Activated B cell treated with CpG ODN at 0.5 μM for 24 hours (primary cell): ENCODE results near the gene SYPL1. TPM values are rescaled to one million over a fixed set of nuclear protein-coding genes. Genes with fewer than 3 reads are reported as not detected.

Experiments used
- ATAC-seq: fragments of 200-7000 bp; cut with Tn5 transposase; one replicate; pipeline ENCODE4 v1.10.0; 2021; ENCODE audit warnings: low read depth, mild to moderate bottlenecking, moderate library complexity
- CTCF ChIA-PET: fragments of 350-600 bp; sonication (Branson Sonifier 250); formaldehyde crosslinking; loops from one replicate; lab custom pipeline; 2021; ENCODE audit warnings: antibody characterized with exemption; lab: Charles Lee
- POLR2A ChIA-PET: fragments of 350-600 bp; sonication (Branson Sonifier 250); formaldehyde crosslinking; loops from one replicate; lab custom pipeline; 2021; ENCODE audit warnings: antibody characterized with exemption; lab: Charles Lee
- DNase-seq: peaks from one replicate; pipeline ENCODE4 v3.0.0; 2022
- H3K27ac Mint-ChIP-seq: one replicate; pipeline ENCODE4 v1.8.0; 2020; ENCODE audit warnings: mixed read lengths
- H3K27me3 Mint-ChIP-seq: one replicate; pipeline ENCODE4 v1.8.0; 2021; ENCODE audit warnings: mixed read lengths
- H3K36me3 Mint-ChIP-seq: one replicate; pipeline ENCODE4 v1.8.0; 2021; ENCODE audit warnings: low read depth, mixed read lengths
- H3K4me1 Mint-ChIP-seq: one replicate; pipeline ENCODE4 v1.8.0; 2021; ENCODE audit warnings: mixed read lengths
- H3K4me3 Mint-ChIP-seq: one replicate; pipeline ENCODE4 v1.8.0; 2020; ENCODE audit warnings: mild to moderate bottlenecking, mixed read lengths
- H3K9me3 Mint-ChIP-seq: one replicate; pipeline ENCODE4 v1.8.0; 2020; ENCODE audit warnings: mixed read lengths
- intact Hi-C: fragments of 100-400 bp; cut with micrococcal nuclease; formaldehyde crosslinking; loops from one replicate; pipeline ENCODE4 v1.15.1; 2024
- total RNA-seq: library from RNA; stranded (reverse); gene quantifications from 2 replicates; pipeline ENCODE4 v1.2.3, GENCODE V29; 2022
- TF ChIP-seq, protein P1 (sequence below): fragments of 200-600 bp; IDR thresholded peaks from one replicate; pipeline ENCODE4 v1.8.0; 2022; ENCODE audit warnings: antibody characterized with exemption, mild to moderate bottlenecking

SYPL1 gene
- total RNA-seq, 1 donor from 2014 or later, result 116 TPM

DNA sequence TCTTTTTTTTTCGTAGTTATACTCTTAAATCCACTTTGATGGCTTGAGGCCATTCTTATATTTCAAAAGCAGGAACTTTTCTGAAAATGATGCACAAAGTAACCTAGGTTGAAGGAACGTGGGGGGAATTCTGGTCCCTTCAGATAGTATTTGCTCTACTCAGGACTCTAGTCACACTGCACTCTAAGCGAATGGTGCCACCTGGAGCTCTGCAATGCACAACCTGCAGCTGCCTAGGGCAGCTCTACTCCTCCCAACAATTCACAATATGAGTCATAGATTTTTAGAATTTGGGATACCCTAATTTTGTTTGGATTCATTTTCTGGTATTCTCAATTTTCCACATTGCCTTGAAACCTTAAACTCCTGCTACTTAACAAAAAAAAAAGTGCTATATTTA is 17.3 kb downstream of the SYPL1 start:
- DNase-seq, result no peak
- H3K36me3 Mint-ChIP-seq, result peaks cover 83% of the 10 kb centered on the region
- CTCF ChIA-PET, result interaction anchor here (0.8 to 3.1 kb wide), 11 partner anchors 8 to 72 kb away, joined by 3 to 62 read pairs (median 9); no protein-coding TSS in a partner anchor

DNA sequence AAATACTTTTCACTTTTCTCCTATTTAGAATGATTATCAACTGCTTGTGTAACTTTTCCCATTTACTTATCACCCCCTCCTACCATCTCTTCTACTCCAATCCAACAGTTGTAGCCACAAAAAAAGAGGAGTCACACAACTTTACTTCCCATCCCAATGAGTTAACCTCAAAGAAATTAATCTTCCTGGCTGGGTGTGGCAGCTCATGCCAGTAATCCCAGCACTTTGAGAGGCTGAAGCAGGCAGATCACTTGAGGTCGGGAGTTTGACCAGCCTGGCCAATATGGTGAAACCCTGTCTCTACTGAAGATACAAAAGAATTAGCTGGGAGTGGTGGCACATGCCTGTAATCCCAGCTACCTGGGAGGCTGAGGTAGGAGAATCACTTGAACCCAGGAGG is 19.9 kb downstream of the SYPL1 start:
- Mint-ChIP-seq H3K27me3 (no peaks in the 10 kb centered on the region), H3K36me3 (peaks cover 80% of the 10 kb centered on the region), H3K27ac (peak overlapping the region; percentile 83), H3K4me1 (peaks cover 75% of the 10 kb centered on the region), H3K9me3 (no peaks in the 10 kb centered on the region), H3K4me3 (no peak overlapping the region)
- intact Hi-C loops, result no loop called here
- DNase-seq, result no peak
- TF ChIP-seq, protein P1, sequence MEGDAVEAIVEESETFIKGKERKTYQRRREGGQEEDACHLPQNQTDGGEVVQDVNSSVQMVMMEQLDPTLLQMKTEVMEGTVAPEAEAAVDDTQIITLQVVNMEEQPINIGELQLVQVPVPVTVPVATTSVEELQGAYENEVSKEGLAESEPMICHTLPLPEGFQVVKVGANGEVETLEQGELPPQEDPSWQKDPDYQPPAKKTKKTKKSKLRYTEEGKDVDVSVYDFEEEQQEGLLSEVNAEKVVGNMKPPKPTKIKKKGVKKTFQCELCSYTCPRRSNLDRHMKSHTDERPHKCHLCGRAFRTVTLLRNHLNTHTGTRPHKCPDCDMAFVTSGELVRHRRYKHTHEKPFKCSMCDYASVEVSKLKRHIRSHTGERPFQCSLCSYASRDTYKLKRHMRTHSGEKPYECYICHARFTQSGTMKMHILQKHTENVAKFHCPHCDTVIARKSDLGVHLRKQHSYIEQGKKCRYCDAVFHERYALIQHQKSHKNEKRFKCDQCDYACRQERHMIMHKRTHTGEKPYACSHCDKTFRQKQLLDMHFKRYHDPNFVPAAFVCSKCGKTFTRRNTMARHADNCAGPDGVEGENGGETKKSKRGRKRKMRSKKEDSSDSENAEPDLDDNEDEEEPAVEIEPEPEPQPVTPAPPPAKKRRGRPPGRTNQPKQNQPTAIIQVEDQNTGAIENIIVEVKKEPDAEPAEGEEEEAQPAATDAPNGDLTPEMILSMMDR, result no peak
- POLR2A ChIA-PET, result interaction anchor here (0.6 to 4.7 kb wide), 5 partner anchors 12 to 668 kb away, joined by 4 to 57 read pairs (median 8); partner anchors contain the start of gene SYPL1
- ATAC-seq, result no peak
- CTCF ChIA-PET, result interaction anchor here (1.0 to 1.2 kb wide), 4 partner anchors 19 to 62 kb away, joined by 4 to 7 read pairs (median 5); no protein-coding TSS in a partner anchor

More for the DNA sequence above, 17.3 kb downstream of the SYPL1 start:
- POLR2A ChIA-PET, result interaction anchor here (0.6 to 4.7 kb wide), 9 partner anchors 9 to 60 kb away, joined by 3 to 57 read pairs (median 5); partner anchors contain the start of gene SYPL1
- H3K27me3 Mint-ChIP-seq, result no peaks in the 10 kb centered on the region
- H3K27ac Mint-ChIP-seq, result peak overlapping the region; percentile 72
- intact Hi-C loops, result loop anchor here (1.0 kb wide), 2 partner anchors 37 to 59 kb away; no protein-coding TSS in a partner anchor
- H3K9me3 Mint-ChIP-seq, result no peaks in the 10 kb centered on the region
- ATAC-seq, result peak; percentile 64
- peaks cover 75% of the 10 kb centered on the region for H3K4me1 Mint-ChIP-seq
- TF ChIP-seq, protein P1, result no peak
- H3K4me3 Mint-ChIP-seq, result no peak overlapping the region

DNA sequence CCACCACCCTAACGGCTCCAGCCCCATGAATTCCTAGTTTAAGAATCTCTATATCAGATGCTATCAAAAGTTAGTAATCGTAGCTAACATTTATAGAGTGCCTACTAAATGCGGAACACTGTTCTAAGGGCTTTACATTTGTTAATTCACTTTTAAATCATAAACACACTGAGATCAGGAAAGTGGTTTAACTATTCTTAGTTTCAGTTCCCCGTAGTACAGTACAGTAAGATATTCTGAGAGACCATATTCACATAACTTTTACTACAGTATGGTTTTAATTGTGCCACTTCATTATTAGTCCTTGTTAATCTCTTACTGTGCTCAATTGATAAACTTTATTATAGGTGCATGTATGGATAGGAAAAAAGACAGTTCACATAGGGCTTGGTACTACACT is 22.5 kb downstream of the SYPL1 start:
- Mint-ChIP-seq H3K36me3 (peaks cover 72% of the 10 kb centered on the region), H3K4me1 (peaks cover 82% of the 10 kb centered on the region), H3K27me3 (no peaks in the 10 kb centered on the region), H3K9me3 (no peaks in the 10 kb centered on the region), H3K27ac (peak overlapping the region; percentile 83), H3K4me3 (peak overlapping the region; percentile 65)
- CTCF ChIA-PET, result interaction anchor here (1.0 to 2.7 kb wide), 5 partner anchors 18 to 64 kb away, joined by 3 to 11 read pairs (median 8); no protein-coding TSS in a partner anchor
- ATAC-seq, result peak; percentile 88
- TF ChIP-seq, protein P1, result no peak
- POLR2A ChIA-PET, result interaction anchor here (0.6 to 11.9 kb wide), 10 partner anchors 9 to 763 kb away, joined by 3 to 199 read pairs (median 8); partner anchors contain the start of gene SYPL1
- no peak for DNase-seq
- intact Hi-C loops, result loop anchor here (1.0 to 10.0 kb wide), 6 partner anchors 9 to 1075 kb away; partner anchors contain the start of genes HBP1 and SYPL1

DNA sequence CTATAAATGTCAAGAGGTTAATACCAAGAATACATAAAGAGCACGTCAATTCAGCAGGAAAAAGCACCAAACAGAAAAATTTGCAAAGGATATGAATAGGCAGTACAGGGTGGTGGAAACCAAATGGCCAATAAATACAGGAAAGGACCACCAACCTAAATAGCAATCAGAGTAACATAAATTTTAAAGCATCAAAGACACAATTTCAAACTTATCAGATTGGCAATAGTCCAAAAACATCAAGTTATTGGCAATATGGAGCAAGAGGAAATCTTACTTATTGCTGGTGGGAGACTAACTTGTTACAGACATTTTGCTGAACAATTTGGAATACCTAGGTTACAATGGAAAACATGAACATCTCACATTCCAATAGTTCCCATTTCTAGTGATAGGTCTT is 24.1 kb downstream of the SYPL1 start:
- Mint-ChIP-seq H3K9me3 (no peaks in the 10 kb centered on the region), H3K27ac (peak overlapping the region; percentile 38), H3K4me3 (no peak overlapping the region), H3K27me3 (no peaks in the 10 kb centered on the region), H3K4me1 (peaks cover 83% of the 10 kb centered on the region), H3K36me3 (peaks cover 59% of the 10 kb centered on the region)
- intact Hi-C loops, result loop anchor here (10.0 kb wide), 1 partner anchor 1077 kb away; the partner anchor contains the start of gene HBP1
- ATAC-seq (no peak), DNase-seq (no peak)
- TF ChIP-seq, protein P1, result no peak
- CTCF ChIA-PET, result no interaction called here
- POLR2A ChIA-PET, result interaction anchor here (2.4 to 11.9 kb wide), 2 partner anchors 15 to 24 kb away, joined by 16 to 199 read pairs; partner anchors contain the start of gene SYPL1

DNA sequence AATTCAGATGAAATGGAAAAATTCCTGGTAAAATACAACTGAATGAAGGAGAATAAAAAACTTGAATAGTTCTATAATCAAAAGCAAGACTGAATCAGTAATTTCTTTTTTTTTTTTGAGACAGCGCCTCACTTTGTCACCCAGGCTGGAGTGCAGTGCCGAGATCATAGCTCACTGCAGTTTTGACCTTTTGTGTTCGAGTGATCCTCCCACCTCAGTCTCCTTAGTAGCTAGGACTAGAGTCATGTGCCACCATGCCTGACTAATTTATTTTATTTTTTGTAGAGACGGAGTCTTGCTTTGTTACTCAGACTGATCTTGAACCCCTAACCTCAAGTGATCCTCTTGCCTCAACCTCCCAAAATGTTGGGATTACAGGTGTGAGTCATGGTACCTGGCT is 26.1 kb downstream of the SYPL1 start:
- ATAC-seq (no peak), DNase-seq (no peak)
- intact Hi-C loops, result loop anchor here (10.0 kb wide), 1 partner anchor 1079 kb away; the partner anchor contains the start of gene HBP1
- Mint-ChIP-seq H3K27ac (peak overlapping the region; percentile 62), H3K9me3 (no peaks in the 10 kb centered on the region), H3K4me3 (no peak overlapping the region), H3K27me3 (no peaks in the 10 kb centered on the region), H3K36me3 (peaks cover 40% of the 10 kb centered on the region), H3K4me1 (peaks cover 84% of the 10 kb centered on the region)
- POLR2A ChIA-PET, result interaction anchor here (0.7 to 11.9 kb wide), 8 partner anchors 8 to 28 kb away, joined by 3 to 199 read pairs (median 4); partner anchors contain the start of gene SYPL1
- TF ChIP-seq, protein P1, result no peak
- CTCF ChIA-PET, result interaction anchor here (1.2 to 1.6 kb wide), 3 partner anchors 8 to 28 kb away, joined by 3 to 4 read pairs (median 4); no protein-coding TSS in a partner anchor
